HG02970 (cell line): ENCODE data around the gene RAB25.
A peak's percentile ranks its signal among the peaks of the same experiment; 100 is the strongest.
"Not testable (repeated sequence)": the region's sequence is repeated elsewhere in the genome, so short reads cannot be mapped to it uniquely, and the experiment has no call there.

Experiments used
- ATAC-seq: cut with Tn5 transposase; IDR thresholded peaks from one replicate; pipeline ENCODE4 v1.9.1; 2021; ENCODE audit warnings: mild to moderate bottlenecking, moderate library complexity, moderate number of reproducible peaks; ENCODE audit not compliant: unreplicated experiment, low FRiP score

Gene RAB25

DNA sequence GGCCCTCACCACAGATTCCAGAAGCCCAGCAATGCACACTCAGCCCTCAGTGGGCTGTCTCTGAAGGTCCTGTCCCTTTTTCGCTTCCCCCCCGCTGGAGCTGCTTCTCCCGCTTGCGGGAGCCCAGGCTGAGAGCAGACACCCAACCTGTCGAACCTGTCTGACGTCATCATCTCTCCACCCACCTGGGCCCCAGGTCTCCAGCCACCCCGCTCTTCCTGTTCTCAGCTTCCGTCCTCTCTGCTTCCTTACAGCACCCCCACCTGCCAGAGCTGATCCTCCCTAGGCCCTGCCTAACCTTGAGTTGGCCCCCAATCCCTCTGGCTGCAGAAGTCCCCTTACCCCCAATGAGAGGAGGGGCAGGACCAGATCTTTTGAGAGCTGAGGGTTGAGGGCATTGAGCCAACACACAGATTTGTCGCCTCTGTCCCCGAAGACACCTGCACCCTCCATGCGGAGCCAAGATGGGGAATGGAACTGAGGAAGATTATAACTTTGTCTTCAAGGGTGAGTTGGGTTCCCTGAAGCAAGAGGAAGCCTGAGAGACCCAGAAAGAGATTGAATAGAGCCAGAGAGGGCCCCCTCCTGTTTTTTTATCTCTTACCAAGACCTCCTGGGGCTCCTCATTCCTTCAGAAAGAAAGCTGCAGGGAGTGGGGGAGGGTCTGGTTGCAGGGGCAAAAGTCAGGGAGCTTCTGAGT, at the start of gene RAB25:
TSS of gene RAB25 (plus strand) at position 224 of the 700 bp plus-strand sequence. CDS start at position 465, 241 bp downstream.
- ATAC-seq: no peak

GRCh38 chr1:156012051-156012817, 48.7 kb upstream of the RAB25 start:
- peak; percentile 60 for ATAC-seq

- ATAC-seq: no peak
Measured at GRCh38 chr1:156014829-156015228, 46.1 kb upstream of the RAB25 start.

GRCh38 chr1:156019946-156020292, 41.0 kb upstream of the RAB25 start:
- no peak for ATAC-seq

DNA sequence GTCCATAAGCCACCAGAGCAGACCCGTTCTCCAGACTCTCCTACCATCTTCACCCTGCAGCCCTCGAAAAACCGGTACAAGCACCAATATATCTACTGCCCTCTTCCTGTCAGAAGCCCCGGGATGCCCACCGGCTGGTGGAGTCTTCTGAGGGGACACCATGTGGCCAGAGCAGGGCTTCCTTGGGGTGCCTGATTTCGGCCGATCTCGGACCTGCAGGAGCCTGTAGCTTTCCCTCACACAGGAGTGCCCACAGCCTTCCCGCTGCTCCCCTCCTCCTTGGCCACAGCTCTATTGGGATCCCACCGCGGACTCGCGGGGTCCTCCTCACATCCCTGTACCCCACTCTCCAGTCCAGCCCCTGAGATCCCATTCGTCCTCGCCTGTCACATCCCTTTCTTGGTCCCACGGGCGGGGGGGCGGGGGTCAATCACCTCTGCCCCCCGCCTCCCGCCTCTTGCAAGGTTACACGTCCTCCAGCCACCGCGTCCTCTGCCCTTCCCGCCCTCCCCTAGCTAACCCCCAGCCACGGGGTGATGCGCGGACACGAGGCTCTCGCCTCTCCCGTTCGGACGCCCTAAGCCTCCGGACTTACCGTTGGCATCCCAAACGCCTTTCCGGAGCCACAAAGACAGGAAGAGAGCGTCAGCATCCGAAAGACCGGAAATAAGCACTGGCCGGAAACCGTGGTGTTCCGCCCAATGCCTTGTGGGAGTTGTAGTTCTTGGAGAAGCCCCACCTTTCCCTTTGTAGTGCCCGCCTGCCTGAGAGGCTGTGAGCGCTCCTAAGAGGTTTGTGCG, 40.5 kb upstream of the RAB25 start, which contains the start of gene SSR2:
TSS of gene SSR2 (minus strand) at position 659 of the 800 bp plus-strand sequence. CDS start 784 bp downstream, outside the sequence.
- peak; percentile 78 for ATAC-seq

DNA sequence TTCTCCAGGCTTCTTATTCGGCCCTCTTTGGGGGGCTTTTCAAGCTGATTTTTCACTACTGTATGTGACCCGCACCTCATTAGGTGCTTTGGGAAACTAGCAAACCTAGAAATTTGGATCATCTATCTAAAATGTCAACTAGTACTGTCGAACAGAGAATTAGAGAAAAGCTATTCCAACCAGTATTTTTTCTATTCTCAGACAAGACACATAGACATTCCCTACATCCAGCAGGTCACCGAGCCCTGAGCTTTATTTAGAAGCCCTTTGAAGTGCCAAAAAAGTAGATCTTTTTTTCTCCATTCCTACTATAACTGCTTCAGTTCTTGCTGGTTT, 39.9 kb upstream of the RAB25 start:
- ATAC-seq: no peak

GRCh38 chr1:156021954-156022353, 39.0 kb upstream of the RAB25 start:
- ATAC-seq: no peak

- no peak for ATAC-seq
Measured at GRCh38 chr1:156024801-156025200, 36.2 kb upstream of the RAB25 start.

DNA sequence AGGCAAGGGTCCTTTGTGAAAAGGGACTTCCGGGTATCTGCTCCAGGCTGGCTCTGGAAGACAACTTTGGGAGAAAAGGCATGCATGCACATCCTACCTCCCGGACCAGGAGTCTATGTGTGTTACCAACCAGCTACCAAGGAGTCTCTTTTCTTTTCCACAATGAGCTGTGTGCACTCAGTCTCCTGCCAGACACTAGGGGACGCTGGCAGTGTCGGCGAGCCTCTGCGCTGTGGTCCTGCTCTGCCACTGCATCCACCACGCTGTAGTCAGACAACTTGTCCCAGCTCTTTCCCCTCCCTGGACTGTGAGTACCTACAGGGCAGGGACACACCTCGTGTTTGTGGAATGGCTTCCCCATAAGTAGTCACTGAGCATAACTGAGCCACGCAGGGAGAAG, 35.1 kb upstream of the RAB25 start:
- ATAC-seq: no peak

DNA sequence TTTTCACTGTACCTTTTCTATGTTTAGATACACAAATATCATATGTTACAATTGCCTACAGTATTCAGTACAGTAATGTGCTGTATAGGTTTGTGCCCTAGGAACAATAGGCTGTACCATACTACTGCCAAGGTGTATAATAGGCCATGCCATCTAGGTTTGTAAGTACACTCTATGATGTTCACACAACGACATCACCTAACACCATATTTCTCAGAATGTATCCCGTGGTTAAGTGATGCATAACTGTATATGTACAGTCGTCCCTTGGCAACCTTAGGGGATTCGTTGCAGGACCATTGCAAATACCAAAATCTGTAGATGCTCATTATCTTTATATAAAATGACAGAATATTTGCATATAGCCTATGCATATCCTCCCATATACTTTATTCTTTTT, 34.4 kb upstream of the RAB25 start:
- no peak for ATAC-seq

DNA sequence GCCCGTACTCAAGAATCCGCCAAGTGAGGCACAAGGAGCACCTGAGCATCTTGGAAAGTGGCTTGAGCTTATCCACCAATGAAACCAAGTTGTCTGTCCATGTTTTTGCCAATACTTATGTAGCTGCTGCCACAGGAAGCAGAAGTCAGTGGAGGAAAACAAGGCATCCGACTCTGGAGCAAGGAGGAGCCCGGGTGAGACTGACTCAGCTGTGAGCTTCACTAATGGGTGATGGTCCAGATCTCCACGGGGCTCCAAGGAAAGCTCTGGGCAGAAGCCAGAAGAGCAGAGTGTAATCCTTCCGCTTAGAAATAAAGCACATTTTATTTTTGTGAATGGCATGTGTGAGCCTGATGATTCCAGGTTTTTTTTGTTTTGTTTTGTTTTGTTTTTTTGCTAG, 27.9 kb upstream of the RAB25 start:
- no peak for ATAC-seq

- not testable (repeated sequence) for ATAC-seq
Measured at GRCh38 chr1:156034991-156035390, 26.0 kb upstream of the RAB25 start.

- ATAC-seq: no peak
Measured at GRCh38 chr1:156042828-156043227, 18.1 kb upstream of the RAB25 start.

DNA sequence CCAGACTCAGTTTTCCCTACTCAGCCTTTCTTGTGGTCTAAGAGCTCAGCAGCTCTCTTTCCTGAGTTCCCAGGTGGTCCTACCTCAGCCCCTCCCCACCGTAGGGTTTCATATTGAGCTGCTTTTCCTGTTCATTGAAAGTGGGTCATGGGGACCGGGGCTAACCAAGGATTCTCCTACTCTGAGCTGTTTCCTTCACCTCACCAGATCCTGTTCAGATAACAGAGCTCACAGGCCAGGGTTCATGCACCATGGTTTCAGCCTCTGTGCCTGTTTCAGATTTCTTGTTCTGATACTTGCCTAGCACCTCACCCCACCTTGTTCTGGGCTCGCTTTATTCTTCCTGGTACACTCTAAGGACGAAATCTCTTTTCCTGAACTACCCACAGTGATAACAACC, 15.9 kb upstream of the RAB25 start:
- no peak for ATAC-seq

GRCh38 chr1:156048663-156049258, 12.2 kb upstream of the RAB25 start:
- no peak for ATAC-seq

DNA sequence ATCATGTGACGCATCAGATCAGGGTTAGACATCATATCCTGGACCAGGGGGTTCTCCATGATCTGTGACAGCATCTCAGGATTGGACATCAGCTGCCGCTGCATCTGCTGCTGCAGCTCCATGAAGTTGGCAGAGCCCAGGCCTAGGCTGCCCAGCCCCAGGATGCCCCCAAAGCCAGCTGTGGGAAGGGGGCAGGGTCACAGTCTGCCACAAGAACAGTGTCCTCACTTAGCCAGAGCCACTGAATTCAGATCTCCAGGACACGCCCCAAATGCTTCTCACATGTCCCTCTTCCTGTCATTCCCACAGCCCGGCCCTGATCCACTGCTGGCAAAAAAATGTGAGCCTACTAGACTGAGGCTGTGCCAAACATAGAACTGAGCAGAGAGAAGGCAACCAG, 10.6 kb upstream of the RAB25 start:
- ATAC-seq: no peak

- no peak for ATAC-seq
Measured at GRCh38 chr1:156051011-156051725, 9.8 kb upstream of the RAB25 start.

DNA sequence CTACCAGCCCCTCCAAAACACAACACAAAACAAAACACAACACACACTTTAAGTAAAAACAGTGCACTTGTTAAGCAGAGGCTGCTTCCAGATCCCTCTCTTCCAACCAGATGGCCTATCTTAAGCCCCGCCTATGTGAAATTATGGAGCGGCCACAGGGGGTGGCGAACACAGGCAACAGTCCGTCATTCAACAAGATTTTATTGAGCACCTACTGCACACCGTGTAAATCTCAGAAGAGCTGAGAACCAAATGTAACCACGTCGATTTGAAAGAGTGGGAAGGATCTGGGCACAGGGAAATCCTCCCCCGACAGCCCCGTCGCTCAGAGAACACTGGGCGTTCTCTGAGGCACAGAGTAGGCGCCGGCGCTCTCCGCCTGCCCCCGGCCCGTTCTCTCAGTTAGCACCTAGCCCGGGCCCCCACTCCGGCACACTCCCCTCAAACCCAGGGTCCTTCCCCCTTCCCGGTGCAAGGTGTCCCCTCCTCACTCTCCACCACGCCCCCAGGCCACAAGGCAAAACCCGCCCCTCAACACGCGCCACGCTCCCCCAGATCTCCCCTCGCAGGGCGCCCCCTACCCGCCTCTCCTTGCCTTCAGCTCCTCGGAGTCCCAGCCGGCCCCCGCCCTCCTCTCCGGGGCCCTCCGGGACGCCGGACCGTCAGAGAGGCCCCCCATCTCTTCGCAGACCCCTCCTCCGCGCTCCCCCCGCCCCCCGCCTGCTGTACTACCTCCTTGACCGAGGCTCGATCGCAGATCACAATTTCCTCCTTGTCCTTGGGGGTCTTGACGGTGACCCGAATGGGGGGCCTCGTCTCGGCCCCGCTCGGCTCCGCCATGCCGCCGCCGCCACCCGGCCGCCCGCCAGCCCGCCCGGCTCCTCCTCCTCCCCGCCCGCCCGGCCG, 7.8 kb upstream of the RAB25 start:
- no peak for ATAC-seq
